ENCODE measurements around the gene HOXB4.
A peak's percentile ranks its signal among the peaks of the same experiment; 100 is the strongest.

Gene HOXB4

DNA sequence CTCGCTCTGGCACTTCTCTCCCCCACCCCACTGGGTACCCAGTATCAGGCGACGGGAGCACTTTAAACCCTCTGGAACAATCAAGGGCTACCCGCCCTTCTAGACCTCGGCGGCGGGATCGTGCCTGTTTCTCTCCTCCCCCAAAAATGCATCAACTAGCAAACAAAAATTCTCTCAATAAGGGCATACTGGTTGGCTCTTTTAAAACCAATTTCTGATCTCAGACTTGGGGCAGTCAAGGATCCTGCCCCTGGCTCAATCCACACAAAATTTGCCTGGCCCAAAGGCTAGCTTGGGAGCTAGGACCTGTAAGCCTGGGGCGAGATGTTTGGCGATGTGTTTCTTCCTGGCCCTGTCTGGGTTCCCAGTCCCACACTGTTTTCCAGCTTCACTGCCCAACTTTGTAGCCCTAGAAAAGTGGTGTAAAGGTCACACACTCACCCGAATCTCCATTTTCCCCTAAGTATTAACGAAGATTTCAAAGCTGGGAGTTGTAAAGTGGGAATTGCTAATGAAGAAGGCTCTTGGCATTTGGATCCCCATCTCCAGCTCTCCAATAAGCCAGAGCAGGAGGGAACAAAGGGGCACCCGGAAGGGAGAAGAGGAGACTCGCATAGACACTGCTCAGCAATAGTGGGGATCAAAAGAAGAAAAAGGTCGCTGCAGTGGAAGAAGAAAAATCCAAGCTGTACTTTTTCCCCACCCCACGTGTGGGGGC is 18.9 kb downstream of the HOXB4 start:
- DNase-seq (ENCODE audit: low read depth in 3 of 3), result no peak

DNA sequence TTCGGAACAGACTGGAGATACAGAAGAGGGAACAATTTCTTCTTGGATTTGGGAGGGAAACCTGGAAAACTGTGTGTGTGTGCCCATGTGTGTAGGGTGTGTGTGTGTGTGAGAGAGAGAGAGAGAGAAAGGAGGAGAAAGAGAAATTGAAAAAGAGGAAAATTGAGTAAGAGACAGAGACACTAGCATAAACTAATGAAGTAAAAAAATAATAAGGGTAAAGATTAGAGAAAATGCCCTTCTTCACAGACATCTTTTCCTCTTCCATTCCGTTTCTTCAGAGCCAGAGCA is 19.4 kb downstream of the HOXB4 start:
- no peak for DNase-seq (ENCODE audit: low read depth in 3 of 3)

DNA sequence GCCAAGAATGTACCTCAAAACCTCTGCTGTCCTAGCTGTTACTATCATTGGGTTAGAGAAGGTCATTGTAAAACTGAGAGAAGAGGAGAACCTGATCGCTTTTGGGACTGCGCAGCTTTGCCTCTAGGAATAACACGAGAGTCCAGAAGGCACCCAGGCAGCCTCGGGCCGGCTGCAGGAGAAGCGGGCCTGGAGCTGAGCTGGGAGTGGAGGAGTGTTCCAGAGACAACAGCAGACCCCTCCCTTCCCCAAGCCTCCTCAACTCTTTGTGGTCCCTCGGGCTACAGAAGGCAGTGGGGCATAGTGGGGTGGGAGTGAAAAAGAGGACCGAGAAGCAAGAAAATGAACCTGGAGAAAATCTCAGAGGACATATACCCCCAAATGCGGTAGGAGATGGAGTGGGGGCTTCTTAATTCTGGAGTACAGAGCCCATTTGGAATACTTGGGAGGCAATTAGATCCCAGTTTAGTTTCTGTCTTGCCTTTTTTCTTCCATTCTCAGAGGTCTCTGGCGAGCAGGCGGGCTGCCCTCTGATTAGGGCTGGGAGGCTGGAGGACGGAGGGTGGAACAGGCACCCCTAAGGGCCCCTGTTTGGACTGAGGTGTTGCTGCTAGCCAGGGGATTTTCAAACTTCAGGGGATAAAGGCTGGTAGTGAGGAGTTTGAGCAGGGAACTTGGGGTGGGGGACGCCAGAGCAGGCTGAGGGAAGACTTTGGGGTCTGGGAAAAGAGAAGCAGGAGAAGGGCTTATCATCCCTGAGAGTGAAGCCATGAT is 19.9 kb downstream of the HOXB4 start:
- DNase-seq (ENCODE audit: low read depth in 3 of 3), result no peak

- no peak for DNase-seq (ENCODE audit: low read depth in 3 of 3)
Observed at GRCh38 chr17:48556576-48557401, 21.4 kb downstream of the HOXB4 start.

DNA sequence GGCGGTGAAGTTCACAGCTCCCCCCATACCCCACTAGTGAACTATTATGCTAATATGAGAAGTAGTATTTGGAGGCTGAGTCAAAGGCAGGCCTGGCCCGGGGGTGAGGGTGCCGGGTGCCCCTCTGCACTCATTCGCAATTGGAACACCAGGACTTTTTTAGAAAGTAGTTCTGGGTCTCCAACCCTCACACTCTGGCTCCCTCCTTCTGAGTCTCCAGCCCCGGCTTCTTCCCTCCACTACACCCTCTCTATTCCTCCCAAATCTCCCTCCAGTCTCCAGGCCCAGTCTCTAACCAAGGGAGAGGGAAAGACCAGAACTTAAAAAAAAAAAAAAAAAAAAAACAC is 21.9 kb downstream of the HOXB4 start:
- DNase-seq (ENCODE audit: low read depth in 3 of 3), result no peak

DNA sequence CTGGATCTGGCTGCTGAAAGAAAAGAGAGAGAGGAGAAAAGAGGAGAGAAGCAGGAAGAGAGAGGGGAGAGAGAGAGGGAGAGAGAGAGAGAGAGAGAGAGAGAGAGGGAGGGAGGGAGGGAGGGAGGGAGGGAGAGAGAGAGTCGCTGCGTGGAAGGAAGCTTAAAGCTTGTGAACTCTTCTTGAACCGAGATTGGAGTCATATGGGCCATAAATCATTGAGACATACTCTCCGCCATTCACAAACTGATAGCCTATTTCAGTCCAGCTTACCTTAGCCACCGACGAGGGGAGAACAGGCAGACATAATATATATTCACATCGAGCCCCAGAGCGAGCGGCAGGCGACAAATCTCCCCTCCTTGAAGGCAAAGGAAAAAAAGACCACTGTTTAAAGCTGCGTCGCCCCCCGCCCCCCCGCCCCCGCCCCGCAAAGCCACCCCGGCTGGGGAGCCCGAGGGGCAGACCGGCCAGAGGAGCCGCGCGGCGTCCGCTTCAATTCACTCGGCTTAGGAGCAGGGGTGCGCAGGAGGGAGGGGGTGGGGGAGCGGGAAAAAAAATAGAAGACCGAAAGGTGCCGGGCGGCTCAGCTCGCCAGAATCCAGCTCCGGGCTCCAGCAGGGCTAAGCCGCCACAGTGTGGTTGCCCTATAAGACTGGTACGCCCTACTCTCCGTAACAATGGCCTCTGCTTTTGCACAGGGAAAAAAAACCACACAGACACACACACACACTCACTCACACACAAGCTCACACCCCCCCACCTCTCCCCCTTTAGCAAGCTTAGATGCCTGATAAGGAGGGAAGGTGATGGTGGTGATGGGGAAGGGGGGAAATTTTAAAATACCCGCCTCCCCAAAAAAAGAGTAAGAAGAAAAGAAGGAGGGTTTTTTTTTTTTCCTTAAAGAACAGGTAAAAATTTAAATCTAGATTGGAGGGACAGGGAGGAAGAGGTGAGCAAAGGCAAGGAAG is 22.6 kb downstream of the HOXB4 start:
- no peak for DNase-seq (ENCODE audit: low read depth in 3 of 3)

GRCh38 chr17:48554412-48555257 is 23.5 kb downstream of the HOXB4 start:
- DNase-seq (ENCODE audit: low read depth in 3 of 3), result no peak

DNA sequence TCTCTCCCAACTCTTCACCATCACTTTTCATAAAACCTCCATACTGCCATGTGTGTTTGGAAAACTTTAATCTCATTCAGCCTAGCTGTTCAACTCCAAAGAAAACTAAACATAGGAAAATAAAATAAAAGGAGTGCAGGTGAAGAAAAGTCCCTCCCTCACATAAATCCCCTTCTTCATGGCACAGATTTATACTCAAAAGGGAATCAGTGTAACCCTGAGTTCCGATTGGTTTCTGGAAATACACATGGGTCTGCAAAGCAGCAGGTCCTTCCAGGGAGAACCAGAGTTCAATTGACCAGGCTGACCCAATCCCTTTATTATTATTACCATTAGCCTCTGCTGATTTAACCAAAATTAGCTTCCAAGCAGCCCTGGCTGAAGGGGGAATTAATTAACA is 24.3 kb downstream of the HOXB4 start:
- DNase-seq (ENCODE audit: low read depth in 3 of 3), result no peak

DNA sequence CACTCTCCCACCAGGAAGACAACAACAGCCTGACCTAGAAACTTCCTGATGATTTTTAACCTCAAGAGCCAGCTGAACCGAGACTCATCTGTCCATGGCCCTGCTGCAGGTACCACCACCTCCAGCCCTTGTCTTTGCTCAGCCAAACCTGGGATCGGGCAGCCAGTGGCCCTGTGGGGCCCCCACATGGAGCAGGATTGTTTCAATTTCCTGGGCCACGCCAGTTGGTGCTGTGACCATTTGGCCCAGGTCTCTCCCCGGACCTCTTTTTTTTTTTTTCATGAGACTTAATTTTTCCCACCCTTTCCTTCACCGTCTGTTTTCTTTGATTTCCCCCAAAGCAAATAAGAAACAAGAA is 25.0 kb downstream of the HOXB4 start:
- DNase-seq (ENCODE audit: low read depth in 3 of 3), result no peak

- no peak for DNase-seq (ENCODE audit: low read depth in 3 of 3)
Observed at GRCh38 chr17:48552466-48553189, 25.5 kb downstream of the HOXB4 start.

DNA sequence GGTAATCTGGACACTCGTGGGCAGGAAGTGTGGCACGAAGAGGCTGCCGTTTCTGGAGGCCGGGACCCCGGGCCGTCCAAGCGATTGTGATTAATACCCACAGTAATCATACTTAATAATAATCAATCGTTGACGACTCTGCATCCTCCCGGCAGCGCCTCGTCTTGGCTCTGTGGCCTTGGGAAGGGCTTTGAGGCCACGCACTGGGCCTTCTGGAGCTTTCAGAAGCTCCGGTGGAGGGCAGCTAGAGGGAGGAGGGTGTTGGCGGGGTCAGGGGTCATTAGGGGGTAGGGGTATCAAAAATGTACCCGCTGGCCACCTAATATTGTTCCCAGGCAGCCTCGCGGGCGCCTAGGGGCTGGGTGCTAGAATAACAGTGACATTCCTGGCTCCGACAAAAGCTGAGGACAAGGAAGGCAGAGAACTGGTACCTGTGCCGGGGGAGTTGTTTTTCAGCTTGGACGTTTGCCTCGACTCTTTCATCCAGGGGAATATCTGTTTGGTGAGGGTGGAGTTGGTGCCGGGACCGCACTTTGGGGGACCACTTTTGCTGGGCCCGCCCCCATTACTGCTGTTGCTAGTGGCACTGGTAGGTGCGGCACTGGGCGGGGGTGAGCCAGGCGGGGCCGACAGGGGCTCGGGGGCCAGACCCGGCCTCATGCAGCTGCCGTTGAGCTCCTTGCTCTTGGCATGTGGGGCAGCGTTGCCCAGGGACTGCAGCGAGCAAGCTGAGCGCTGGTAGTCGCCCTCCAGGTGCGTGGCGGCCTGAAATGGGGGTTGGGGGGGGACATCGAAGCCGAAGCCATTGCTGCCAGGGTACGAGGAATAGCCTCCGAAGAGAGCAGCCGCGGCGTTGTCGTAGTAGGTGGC is 26.3 kb downstream of the HOXB4 start:
- no peak for DNase-seq (ENCODE audit: low read depth in 3 of 3)

DNA sequence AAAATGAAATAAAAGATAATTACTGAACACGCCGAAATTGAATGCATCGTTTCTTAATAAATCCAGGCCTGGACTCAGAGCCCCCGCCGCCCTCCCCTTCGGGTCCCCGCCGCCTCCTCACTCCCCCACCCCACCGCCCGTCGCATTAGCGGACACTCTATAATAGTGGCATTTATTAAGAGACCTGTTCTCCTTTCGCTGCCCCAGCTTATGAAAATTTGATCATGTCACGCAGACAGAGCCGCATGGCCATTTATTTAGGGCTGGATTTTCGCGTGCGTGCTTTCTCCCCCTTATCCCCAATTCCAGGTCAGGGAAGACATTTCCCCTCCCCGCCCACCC is 27.0 kb downstream of the HOXB4 start:
- DNase-seq (ENCODE audit: low read depth in 3 of 3), result no peak

DNA sequence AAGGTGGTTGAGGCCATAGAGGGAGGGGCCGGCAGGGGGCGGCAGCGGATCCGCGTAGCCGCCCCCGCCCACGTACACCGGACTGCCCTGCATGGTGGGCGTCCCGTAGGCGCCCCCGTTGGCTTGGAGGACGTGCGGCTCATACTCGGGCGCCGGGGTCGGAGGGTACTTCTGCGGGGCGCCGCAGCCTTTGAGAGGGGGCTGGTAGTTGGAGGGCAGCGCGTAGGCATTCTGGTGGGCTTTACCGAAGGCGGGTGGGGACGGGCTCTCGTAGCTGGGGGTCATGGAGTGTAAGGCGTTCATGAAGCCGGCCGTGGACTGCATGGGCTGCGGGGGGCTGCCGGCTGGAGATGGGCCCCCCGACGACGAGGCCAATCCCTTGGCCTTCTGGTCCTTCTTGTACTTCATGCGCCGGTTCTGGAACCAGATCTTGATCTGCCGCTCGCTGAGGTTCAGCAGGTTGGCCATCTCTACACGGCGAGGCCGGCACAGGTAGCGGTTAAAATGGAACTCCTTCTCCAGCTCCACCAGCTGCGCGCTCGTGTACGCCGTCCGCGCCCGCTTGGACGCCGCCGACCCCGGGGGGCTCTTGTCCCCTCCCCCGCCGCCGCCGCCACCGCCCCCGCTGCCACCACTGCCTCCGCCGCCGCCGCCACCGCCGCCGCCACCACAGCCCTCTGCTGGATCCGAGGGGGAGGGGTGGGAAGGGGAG is 27.5 kb downstream of the HOXB4 start:
- DNase-seq (ENCODE audit: low read depth in 3 of 3), result no peak

DNA sequence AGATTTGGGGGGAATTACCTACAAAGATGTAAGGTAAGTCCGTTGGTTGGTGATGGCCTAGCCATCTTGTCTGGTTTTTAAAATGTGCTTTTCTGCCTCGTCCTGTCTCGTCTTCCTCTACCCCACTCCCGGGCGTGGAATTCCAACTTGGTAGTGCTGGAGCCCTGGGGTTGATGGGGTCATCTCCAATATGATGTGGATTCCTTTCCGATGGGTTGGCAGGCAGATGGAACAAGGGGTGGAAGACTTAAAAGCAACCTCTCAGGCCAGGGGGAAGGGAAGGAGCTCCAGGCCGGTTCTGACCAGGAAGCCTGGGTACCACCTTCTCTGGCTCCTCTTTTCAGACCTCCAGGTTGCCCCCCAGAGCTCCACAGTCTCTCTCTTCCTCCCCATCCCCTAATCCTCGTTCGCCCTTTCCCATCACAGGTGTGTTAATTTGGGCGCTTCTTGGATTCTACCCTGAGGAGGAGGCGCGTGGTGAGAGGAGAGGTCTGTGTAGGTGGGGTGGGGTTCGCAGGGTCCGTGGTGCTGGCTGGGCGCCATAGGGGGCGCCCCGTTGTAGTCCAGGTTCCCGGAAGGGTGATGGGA is 28.1 kb downstream of the HOXB4 start:
- DNase-seq (ENCODE audit: low read depth in 3 of 3), result no peak

GRCh38 chr17:48549281-48549630 is 28.9 kb downstream of the HOXB4 start:
- DNase-seq (ENCODE audit: low read depth in 3 of 3), result no peak

- DNase-seq (ENCODE audit: low read depth in 3 of 3), result no peak
Observed at GRCh38 chr17:48548523-48549280, 29.4 kb downstream of the HOXB4 start.

- DNase-seq (ENCODE audit: low read depth in 3 of 3), result peak in 1 of 3 experiments; percentile 21
Observed at GRCh38 chr17:48547808-48548522, 30.2 kb downstream of the HOXB4 start.

Data from stimulated activated CD4-positive, alpha-beta T cell treated with anti-CD3 and anti-CD28 coated beads, TNF-alpha, amount 100 ng/mL, for 4 hours (primary cell).